Fibroblast of skin of right quadriceps (primary cell): ENCODE results near the gene PNMT.

ENCODE experiments used
- DNase-seq: peaks from one replicate; pipeline ENCODE4 v3.0.0-alpha.2; 2013

Gene PNMT

GRCh38 chr17:39633570-39634183 is 34.6 kb upstream of the PNMT start:
- no peak for DNase-seq

- peak; percentile 32 for DNase-seq
Observed at GRCh38 chr17:39634384-39634871, 33.8 kb upstream of the PNMT start.

- no peak for DNase-seq
Observed at GRCh38 chr17:39635614-39636176, 32.6 kb upstream of the PNMT start.

- no peak for DNase-seq
Observed at GRCh38 chr17:39636587-39636926, 31.7 kb upstream of the PNMT start.

GRCh38 chr17:39636927-39637736 is 31.1 kb upstream of the PNMT start, which contains the start of gene STARD3:
Gene STARD3, plus strand, starts transcription at chr17:39637144. Its CDS starts 16,388 bp downstream, at chr17:39653532.
- DNase-seq: peak; percentile 81

GRCh38 chr17:39638317-39638716 is 29.9 kb upstream of the PNMT start:
- no peak for DNase-seq

- DNase-seq: no peak
Observed at GRCh38 chr17:39639043-39639442, 29.2 kb upstream of the PNMT start.

GRCh38 chr17:39639566-39640458 is 28.4 kb upstream of the PNMT start:
- no peak for DNase-seq

- DNase-seq: no peak
Observed at GRCh38 chr17:39640591-39641031, 27.6 kb upstream of the PNMT start.

GRCh38 chr17:39641097-39641496 is 27.2 kb upstream of the PNMT start:
- no peak for DNase-seq

GRCh38 chr17:39641883-39642282 is 26.4 kb upstream of the PNMT start:
- no peak for DNase-seq

- DNase-seq: no peak
Observed at GRCh38 chr17:39642291-39643074, 25.8 kb upstream of the PNMT start.

GRCh38 chr17:39643271-39643670 is 25.0 kb upstream of the PNMT start:
- DNase-seq: peak; percentile 28

- no peak for DNase-seq
Observed at GRCh38 chr17:39647256-39647655, 21.0 kb upstream of the PNMT start.

GRCh38 chr17:39648616-39649366 is 19.5 kb upstream of the PNMT start:
- DNase-seq: peak; percentile 69

GRCh38 chr17:39650121-39650579 is 18.1 kb upstream of the PNMT start:
- no peak for DNase-seq

GRCh38 chr17:39651923-39652586 is 16.2 kb upstream of the PNMT start:
- no peak for DNase-seq

GRCh38 chr17:39652587-39653315 is 15.5 kb upstream of the PNMT start:
- no peak for DNase-seq

- no peak for DNase-seq
Observed at GRCh38 chr17:39653316-39653661, 15.0 kb upstream of the PNMT start.
